Heart left ventricle (tissue), 16 donors: Measurements from ENCODE around the gene HHAT. TPM values are rescaled to one million over a fixed set of nuclear protein-coding genes. Genes with fewer than 3 reads are reported as not detected.

Experiments
- ATAC-seq, 4 donors: fragments of 200-7000 bp; cut with Tn5 transposase; one replicate each; pipeline ENCODE4 v1.9.1; 2020 to 2022; ENCODE audit warnings: moderate library complexity in 4 of 4, mild to moderate bottlenecking in 3 of 4, moderate number of reproducible peaks in 1 of 4
- DNase-seq, 5 donors: peaks; one replicate each; pipeline ENCODE4 v3.0.0-alpha.2; 2020
- H3K27ac ChIP-seq, 12 donors: fragments of 200-600 bp; sonication (generic) in 4 of 12; one replicate each; pipeline versions ENCODE4 v1.5.0 to v1.8.0; 2016 to 2022; ENCODE audit warnings: mild to moderate bottlenecking in 2 of 12
- H3K27me3 ChIP-seq, 9 donors: fragments of 200-600 bp; sonication (generic) in 2 of 9; one replicate each; pipeline versions ENCODE4 v1.5.1 to v1.8.0; 2016 to 2022; ENCODE audit warnings: mild to moderate bottlenecking in 3 of 9
- H3K36me3 ChIP-seq, 9 donors: fragments of 200-600 bp; sonication (generic) in 2 of 9; one replicate each; pipeline versions ENCODE4 v1.5.0 to v1.8.0; 2018 to 2022; ENCODE audit warnings: mild to moderate bottlenecking in 2 of 9
- H3K4me1 ChIP-seq, 12 donors: fragments of 200-600 bp; sonication (generic) in 4 of 12; one replicate each; pipeline versions ENCODE4 v1.5.0 to v1.8.0; 2016 to 2022; ENCODE audit warnings: mild to moderate bottlenecking in 3 of 12
- H3K4me3 ChIP-seq, 12 donors: fragments of 200-600 bp; sonication (generic) in 4 of 12; one replicate each; pipeline versions ENCODE4 v1.5.0 to v1.8.0; 2017 to 2022; ENCODE audit warnings: mild to moderate bottlenecking in 9 of 12, moderate library complexity in 4 of 12
- H3K9me3 ChIP-seq, 12 donors: fragments of 200-600 bp; sonication (generic) in 4 of 12; one replicate each; pipeline versions ENCODE4 v1.5.0 to v1.8.0; 2016 to 2022; ENCODE audit warnings: mild to moderate bottlenecking in 1 of 12
- POLR2A ChIP-seq, 2 donors: fragments of 450-650 bp; IDR thresholded peaks; one replicate each; pipeline ENCODE4 v1.6.1; 2017; ENCODE audit warnings: antibody characterized with exemption in 2 of 2, mild to moderate bottlenecking in 2 of 2, moderate library complexity in 2 of 2
- WGBS, 4 donors: extraction: QIAGEN DNeasy Blood & Tissue Kit in 2 of 4; methylation state at CpG; one replicate each; pipeline versions ENCODE4 v1.1.5 to v1.1.7; 2013 to 2018; 5-methylcytosine and 5-hydroxymethylcytosine counted together
- intact Hi-C, 10 donors: fragments of 100-400 bp; cut with DNase I; formaldehyde crosslinking; loops; one replicate each; pipeline versions ENCODE4 v1.11.1 to v1.14.2; 2022
- polyA plus RNA-seq, 2 donors: library from polyadenylated mRNA; stranded (reverse); fragments of 200-250 nt; gene quantifications; one replicate each; pipeline ENCODE4 v1.2.3, GENCODE V29; 2013
- total RNA-seq, 9 donors: library from RNA; depleted of rRNA in 2 of 9; stranded (reverse); fragments of >200 nt in 2 of 9; fragmentation: NEBNext Ultra II Directional in 3 of 9; extraction: Animal tissue kit (Norgen Biotek cat#: 25700) in 3 of 9; gene quantifications; one replicate each; pipeline versions ENCODE4 v1.1.0 to v1.2.4, GENCODE V29; 2016 to 2023
- TF ChIP-seq, protein P1 (sequence below), 12 donors: fragments of 200-600 bp; sonication (generic) in 4 of 12; IDR thresholded peaks; one replicate each; pipeline versions ENCODE4 v1.5.0 to v1.8.0; 2018 to 2022; ENCODE audit warnings: antibody characterized with exemption in 12 of 12, mild to moderate bottlenecking in 5 of 12
- donor health status: ischemic (EF 13 %, LVEDD 7.1; RV severe dilation, severe dysfunction).
- donor health status: healthy with polysubstance abuse.
- donor health status: DM: no; HTN: yes; CAD: no.
- donor health status: DM: no; HTN: no; CAD: no.
- donor health status: ischemic (EF 25% LVEDD 6.9; RV normal size, moderate dysfunction).
- donor health status: ischemic (EF 25% LVEDD 5.7; RV mildly dilated, moderate dysfunction).
- donor health status: healthy.
- donor health status: DM: yes; HTN: yes; CAD: no.
- donor health status: ischemic (EF 35%, LVEDD 5.7; RV mildly dilated, moderate dysfunction).
- donor health status: nonischemic (EF 11% LVEDD 7.7; RV severe dilation, severe dysfunction).
- donor health status: DM: yes; HTN: yes; CAD: no.
- donor health status: PGD.
- donor health status: ischemic (EF 29% LVEDD 5.4; RV normal size, mild dysfunction).
- donor health status: nonischemic (EF 23%, LVEDD 6.1; RV moderate dilation, normal function).

The HHAT gene
- total and polyA plus RNA-seq, 11 donors: 0.98 to 4.7 (median 2.8) TPM

DNA sequence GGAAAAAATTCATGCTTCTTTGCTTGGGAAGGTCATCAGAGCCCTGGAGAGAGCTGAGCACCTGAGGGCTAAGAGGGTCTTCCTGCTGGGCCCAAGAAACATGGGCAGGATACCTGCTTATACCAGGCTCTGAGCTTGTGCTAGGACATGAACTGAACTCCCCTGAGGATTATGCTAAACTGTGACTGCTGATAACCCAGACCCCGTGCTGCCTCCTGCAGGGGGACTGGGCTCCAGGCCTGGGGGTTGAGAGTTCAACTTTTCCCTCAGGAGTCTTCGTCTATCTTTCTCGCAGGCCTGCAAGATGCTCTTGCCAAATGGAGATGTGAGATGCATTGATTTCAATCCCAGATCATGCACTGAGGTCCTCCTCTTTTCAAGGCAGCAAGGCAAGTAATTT is 368.5 kb downstream of the HHAT start:
- H3K4me3 ChIP-seq: no peak overlapping the region

DNA sequence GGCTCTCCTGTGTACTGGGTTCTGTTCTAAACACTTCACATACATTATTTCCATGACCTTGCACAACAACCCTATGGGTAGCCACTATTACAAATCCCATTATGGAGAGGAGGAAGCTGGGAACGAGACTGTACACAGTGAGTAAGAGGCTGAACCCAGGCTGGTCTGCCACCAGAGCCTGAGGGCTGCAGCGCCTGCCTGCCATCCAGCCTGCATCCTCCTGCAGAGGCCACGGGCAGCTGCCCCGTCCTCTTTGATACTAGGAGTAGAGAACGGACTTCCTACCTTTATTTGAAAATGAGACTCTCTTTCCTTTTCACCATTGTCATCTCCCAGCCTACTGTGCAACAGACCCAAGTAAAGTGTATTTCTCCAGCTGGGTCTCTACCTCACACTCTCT is 370.0 kb downstream of the HHAT start:
- H3K36me3 ChIP-seq: no peaks in the 10 kb centered on the region
- no peak overlapping the region for H3K4me3 ChIP-seq
- H3K4me1 ChIP-seq: no peaks in the 10 kb centered on the region
- H3K9me3 ChIP-seq: peaks cover 0 to 3% (median 0%) of the 10 kb centered on the region in 12 donors
- WGBS, 4 donors: 88 to 94% (median 90%) methylated on average over 5 of the region's 5 CpGs
- no peak overlapping the region for H3K27ac ChIP-seq
- DNase-seq (no peak), ATAC-seq (no peak)
- TF ChIP-seq, protein P1, sequence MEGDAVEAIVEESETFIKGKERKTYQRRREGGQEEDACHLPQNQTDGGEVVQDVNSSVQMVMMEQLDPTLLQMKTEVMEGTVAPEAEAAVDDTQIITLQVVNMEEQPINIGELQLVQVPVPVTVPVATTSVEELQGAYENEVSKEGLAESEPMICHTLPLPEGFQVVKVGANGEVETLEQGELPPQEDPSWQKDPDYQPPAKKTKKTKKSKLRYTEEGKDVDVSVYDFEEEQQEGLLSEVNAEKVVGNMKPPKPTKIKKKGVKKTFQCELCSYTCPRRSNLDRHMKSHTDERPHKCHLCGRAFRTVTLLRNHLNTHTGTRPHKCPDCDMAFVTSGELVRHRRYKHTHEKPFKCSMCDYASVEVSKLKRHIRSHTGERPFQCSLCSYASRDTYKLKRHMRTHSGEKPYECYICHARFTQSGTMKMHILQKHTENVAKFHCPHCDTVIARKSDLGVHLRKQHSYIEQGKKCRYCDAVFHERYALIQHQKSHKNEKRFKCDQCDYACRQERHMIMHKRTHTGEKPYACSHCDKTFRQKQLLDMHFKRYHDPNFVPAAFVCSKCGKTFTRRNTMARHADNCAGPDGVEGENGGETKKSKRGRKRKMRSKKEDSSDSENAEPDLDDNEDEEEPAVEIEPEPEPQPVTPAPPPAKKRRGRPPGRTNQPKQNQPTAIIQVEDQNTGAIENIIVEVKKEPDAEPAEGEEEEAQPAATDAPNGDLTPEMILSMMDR (IDR thresholded peaks at IDR 0.05): no peak
- no peak for TF ChIP-seq POLR2A (IDR thresholded peaks at IDR 0.05)
- intact Hi-C loops: no loop called here
- H3K27me3 ChIP-seq: peaks cover 0 to 6% (median 0%) of the 10 kb centered on the region in 9 donors

More for the DNA sequence above, 368.5 kb downstream of the HHAT start:
- Histone ChIP-seq H3K27ac (no peak overlapping the region), H3K36me3 (no peaks in the 10 kb centered on the region), H3K4me1 (no peaks in the 10 kb centered on the region), H3K9me3 (peaks cover 0 to 3% (median 0%) of the 10 kb centered on the region in 12 donors), H3K27me3 (peaks cover 0 to 6% (median 0%) of the 10 kb centered on the region in 9 donors)
- intact Hi-C loops: no loop called here
- DNase-seq (no peak), ATAC-seq (no peak)
- WGBS, 4 donors: 41 to 88% (median 57%) methylated on average over 2 to 3 of the region's 3 CpGs
- TF ChIP-seq, protein P1 (IDR thresholded peaks at IDR 0.05): no peak
- TF ChIP-seq POLR2A (IDR thresholded peaks at IDR 0.05): no peak

- peaks cover 0 to 3% (median 0%) of the 10 kb centered on the region in 12 donors for H3K9me3 ChIP-seq
- WGBS, 4 donors: 87 to 100% (median 91%) methylated on average over 1 of the region's 1 CpG
- DNase-seq (no peak), ATAC-seq (no peak)
- H3K4me3 ChIP-seq: no peak overlapping the region
- TF ChIP-seq POLR2A (IDR thresholded peaks at IDR 0.05): no peak
- TF ChIP-seq, protein P1 (IDR thresholded peaks at IDR 0.05): no peak
- intact Hi-C loops: loop anchor here in 1 of 10 donors (5.0 kb wide), 1 partner anchor 253 kb away; no protein-coding TSS in a partner anchor
- no peak overlapping the region for H3K27ac ChIP-seq
- H3K36me3 ChIP-seq: no peaks in the 10 kb centered on the region
- H3K27me3 ChIP-seq: peaks cover 0 to 4% (median 0%) of the 10 kb centered on the region in 9 donors
- no peaks in the 10 kb centered on the region for H3K4me1 ChIP-seq
Measured at GRCh38 chr1:210700083-210700482, 371.4 kb downstream of the HHAT start.

GRCh38 chr1:210700511-210700910 is 371.8 kb downstream of the HHAT start:
- Histone ChIP-seq H3K9me3 (peaks cover 0 to 3% (median 0%) of the 10 kb centered on the region in 12 donors), H3K4me1 (no peaks in the 10 kb centered on the region), H3K4me3 (no peak overlapping the region), H3K36me3 (no peaks in the 10 kb centered on the region), H3K27me3 (peaks cover 0 to 4% (median 0%) of the 10 kb centered on the region in 9 donors), H3K27ac (no peak overlapping the region)
- ATAC-seq: no peak
- WGBS, 4 donors: 52 to 69% (median 62%) methylated on average over 2 of the region's 2 CpGs
- no peak for TF ChIP-seq POLR2A (IDR thresholded peaks at IDR 0.05)
- TF ChIP-seq, protein P1 (IDR thresholded peaks at IDR 0.05): no peak
- DNase-seq: no peak
- intact Hi-C loops: loop anchor here in 1 of 10 donors (5.0 kb wide), 1 partner anchor 253 kb away; no protein-coding TSS in a partner anchor
